Kidney (tissue), 14 donors: Measurements from ENCODE around the gene LSM14B. TPM values are rescaled to one million over a fixed set of nuclear protein-coding genes. Genes with fewer than 3 reads are reported as not detected.
"Not testable (repeated sequence)": the region's sequence is repeated elsewhere in the genome, so short reads cannot be mapped to it uniquely, and the experiment has no call there.

ENCODE experiments used
- DNase-seq, 5 donors: peaks; one replicate each; pipeline ENCODE4 v3.0.0-alpha.2; 2013 to 2020
- FAIRE-seq: peaks from 2 replicates; lab custom pipeline; 2012; peaks lifted over from hg19 to GRCh38; lab: Jason Lieb, UNC
- H3K27ac ChIP-seq, 2 donors: one replicate each; pipeline ENCODE4 v1.7.0; 2013; ENCODE audit warnings: low read depth in 2 of 2, low read length in 2 of 2, inconsistent platforms in 1 of 2
- H3K27me3 ChIP-seq: one replicate; pipeline ENCODE4 v1.7.1; 2013; ENCODE audit warnings: low read length, inconsistent platforms; ENCODE audit not compliant: control insufficient read depth, insufficient read depth
- H3K36me3 ChIP-seq, 3 donors: one replicate each; pipeline versions ENCODE4 v1.7.0 to v1.7.1; 2013; ENCODE audit warnings: low read length in 3 of 3, control low read depth in 1 of 3, inconsistent platforms in 1 of 3; ENCODE audit not compliant: insufficient read depth in 3 of 3, control insufficient read depth in 2 of 3
- H3K4me1 ChIP-seq, 3 donors: one replicate each; pipeline versions ENCODE4 v1.7.0 to v1.7.1; 2013; ENCODE audit warnings: low read length in 3 of 3, inconsistent platforms in 1 of 3, low read depth in 1 of 3; ENCODE audit not compliant: control insufficient read depth in 2 of 3, insufficient read depth in 2 of 3
- H3K4me3 ChIP-seq, 3 donors: one replicate each; pipeline versions ENCODE4 v1.7.0 to v1.8.1; 2013; ENCODE audit warnings: low read length in 3 of 3, control low read depth in 1 of 3, inconsistent platforms in 1 of 3
- H3K9ac ChIP-seq, 3 donors: one replicate each; pipeline versions ENCODE4 v1.7.0 to v1.7.1; 2013; ENCODE audit warnings: low read length in 3 of 3, control low read depth in 1 of 3, inconsistent platforms in 1 of 3
- H3K9me3 ChIP-seq, 3 donors: one replicate each; pipeline versions ENCODE4 v1.7.0 to v1.7.1; 2013; ENCODE audit warnings: low read length in 3 of 3, control low read depth in 1 of 3, inconsistent platforms in 1 of 3; ENCODE audit not compliant: control insufficient read depth in 2 of 3, insufficient read depth in 1 of 3
- intact Hi-C: fragments of 100-400 bp; cut with DNase I; formaldehyde crosslinking; loops from one replicate; pipeline ENCODE4 v1.11.1; 2022
- polyA plus RNA-seq: library from polyadenylated mRNA; stranded (reverse); fragments of 350-450 nt; fragmentation: Illumina TruSeq; extraction: RNeasy Lipid Tissue Mini Kit (QIAGEN cat#74804); gene quantifications from one replicate; pipeline ENCODE4 v1.2.3, GENCODE V29; 2014; ENCODE audit warnings: low read depth, low replicate concordance; ENCODE audit not compliant: insufficient read depth
- total RNA-seq: library from RNA; stranded (reverse); fragmentation: NEBNext Ultra II Directional; extraction: Animal tissue kit (Norgen Biotek cat#: 25700); gene quantifications from one replicate; pipeline ENCODE4 v1.2.1, GENCODE V29; 2021
- TF ChIP-seq, protein P1 (sequence below): IDR thresholded peaks from 3 replicates; pipeline ENCODE4 v1.5.1; 2012; ENCODE audit warnings: mild to moderate bottlenecking, moderate library complexity, borderline replicate concordance; ENCODE audit not compliant: insufficient read depth; ENCODE audit errors: extremely low read depth
- donor health status: control.
- donor health status: control.
- donor health status: control.
- donor health status: control.
- donor health status: control.
- donor health status: DM: yes; HTN: yes; CAD: no.
- donor health status: Normal renal cell carcinoma (clear cell type).

LSM14B gene
- total and polyA plus RNA-seq, 2 donors from 2014 or later, result 18.0 to 31.6 TPM

DNA sequence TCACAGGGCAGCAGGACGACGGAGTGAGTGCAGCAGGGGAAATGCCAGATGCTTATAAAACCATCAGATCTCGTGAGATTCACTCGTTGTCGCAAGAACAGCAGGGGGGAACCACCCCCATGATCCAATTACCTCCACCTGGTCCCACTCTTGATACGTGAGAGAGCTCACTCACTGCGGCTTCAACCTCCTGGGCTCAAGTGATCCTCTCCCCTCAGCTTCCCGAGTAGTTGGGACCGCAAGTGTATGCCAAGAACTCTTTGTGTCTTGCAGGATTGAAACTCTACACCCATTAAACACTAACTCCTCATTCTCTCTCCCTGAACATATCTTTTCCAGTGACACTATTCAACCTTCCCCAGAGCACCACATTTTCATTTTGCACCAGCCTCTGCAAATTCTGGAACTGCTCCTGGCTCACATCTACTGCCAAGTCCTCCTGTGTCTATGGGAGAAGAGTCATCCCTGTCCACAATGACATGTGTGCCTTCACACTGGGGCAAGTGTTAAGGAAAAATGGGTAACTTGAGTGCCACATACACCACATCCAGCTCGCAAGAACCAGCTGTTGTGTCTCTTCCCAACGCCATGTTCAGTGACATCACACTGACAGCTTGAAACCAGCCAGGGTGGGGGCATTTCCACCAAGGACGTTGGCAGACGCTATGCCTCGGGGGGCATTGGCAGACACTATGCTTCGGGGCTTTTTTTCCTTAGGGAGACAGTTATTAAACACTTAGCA lies 41.9 kb upstream of the LSM14B start:
- no peak for FAIRE-seq
- TF ChIP-seq, protein P1, sequence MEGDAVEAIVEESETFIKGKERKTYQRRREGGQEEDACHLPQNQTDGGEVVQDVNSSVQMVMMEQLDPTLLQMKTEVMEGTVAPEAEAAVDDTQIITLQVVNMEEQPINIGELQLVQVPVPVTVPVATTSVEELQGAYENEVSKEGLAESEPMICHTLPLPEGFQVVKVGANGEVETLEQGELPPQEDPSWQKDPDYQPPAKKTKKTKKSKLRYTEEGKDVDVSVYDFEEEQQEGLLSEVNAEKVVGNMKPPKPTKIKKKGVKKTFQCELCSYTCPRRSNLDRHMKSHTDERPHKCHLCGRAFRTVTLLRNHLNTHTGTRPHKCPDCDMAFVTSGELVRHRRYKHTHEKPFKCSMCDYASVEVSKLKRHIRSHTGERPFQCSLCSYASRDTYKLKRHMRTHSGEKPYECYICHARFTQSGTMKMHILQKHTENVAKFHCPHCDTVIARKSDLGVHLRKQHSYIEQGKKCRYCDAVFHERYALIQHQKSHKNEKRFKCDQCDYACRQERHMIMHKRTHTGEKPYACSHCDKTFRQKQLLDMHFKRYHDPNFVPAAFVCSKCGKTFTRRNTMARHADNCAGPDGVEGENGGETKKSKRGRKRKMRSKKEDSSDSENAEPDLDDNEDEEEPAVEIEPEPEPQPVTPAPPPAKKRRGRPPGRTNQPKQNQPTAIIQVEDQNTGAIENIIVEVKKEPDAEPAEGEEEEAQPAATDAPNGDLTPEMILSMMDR, result no peak
- Histone ChIP-seq H3K36me3 (no peaks in the 10 kb centered on the region), H3K27me3 (no peaks in the 10 kb centered on the region), H3K9me3 (peaks cover 0 to 6% (median 0%) of the 10 kb centered on the region in 3 donors), H3K27ac (no peak overlapping the region), H3K9ac (no peak overlapping the region), H3K4me3 (no peak overlapping the region), H3K4me1 (no peaks in the 10 kb centered on the region)
- intact Hi-C loops, result no loop called here
- DNase-seq, result peak in 1 of 5 donors; percentile 31

GRCh38 chr20:62083312-62083711 lies 39.0 kb upstream of the LSM14B start:
- Histone ChIP-seq H3K4me3 (no peak overlapping the region), H3K27me3 (no peaks in the 10 kb centered on the region), H3K4me1 (peaks cover 0 to 3% (median 0%) of the 10 kb centered on the region in 3 donors), H3K9ac (no peak overlapping the region), H3K9me3 (no peaks in the 10 kb centered on the region), H3K27ac (no peak overlapping the region), H3K36me3 (no peaks in the 10 kb centered on the region)
- FAIRE-seq (no peak), DNase-seq (no peak)
- TF ChIP-seq, protein P1, result no peak
- intact Hi-C loops, result no loop called here

GRCh38 chr20:62084224-62084623 lies 38.1 kb upstream of the LSM14B start:
- H3K9me3 ChIP-seq, H3K27ac ChIP-seq, H3K4me1 ChIP-seq, H3K4me3 ChIP-seq, intact Hi-C loops, FAIRE-seq, H3K36me3 ChIP-seq, H3K9ac ChIP-seq, H3K27me3 ChIP-seq, DNase-seq: not testable (repeated sequence)

DNA sequence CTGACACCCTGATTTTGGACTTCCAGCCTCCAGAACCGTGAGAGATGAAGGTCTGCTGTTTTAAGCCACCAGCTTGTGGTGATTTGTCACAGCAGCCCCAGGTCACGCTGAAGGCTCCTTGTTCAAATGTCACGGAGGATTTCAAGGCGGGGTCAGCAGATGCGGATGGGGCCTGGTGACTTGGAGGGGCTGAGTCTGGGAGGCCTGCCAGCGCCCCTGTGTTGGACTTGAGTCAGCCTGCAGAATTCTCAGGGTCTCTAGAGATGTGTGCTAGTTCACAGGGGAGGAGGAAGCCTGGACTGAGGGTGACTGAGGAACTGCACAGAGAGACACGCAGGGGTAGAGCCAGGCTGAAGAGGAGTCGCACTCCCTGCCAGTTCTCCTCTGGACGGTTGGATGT lies 37.1 kb upstream of the LSM14B start:
- H3K36me3 ChIP-seq, result no peaks in the 10 kb centered on the region
- DNase-seq (no peak), FAIRE-seq (no peak)
- H3K27ac ChIP-seq, result no peak overlapping the region
- no peak overlapping the region for H3K4me3 ChIP-seq
- H3K27me3 ChIP-seq, result no peaks in the 10 kb centered on the region
- peaks cover 0 to 3% (median 0%) of the 10 kb centered on the region in 3 donors for H3K4me1 ChIP-seq
- H3K9ac ChIP-seq, result no peak overlapping the region
- intact Hi-C loops, result no loop called here
- H3K9me3 ChIP-seq, result no peaks in the 10 kb centered on the region
- TF ChIP-seq, protein P1, result no peak
